Cardiac muscle cell (in vitro differentiated cells and primary cell): ENCODE data around the gene ZNF827. TPM values are rescaled to one million over a fixed set of nuclear protein-coding genes. Genes with fewer than 3 reads are reported as not detected.

Experiments used
- DNase-seq, 2 donors: peaks; one replicate each; pipeline versions ENCODE4 v3.0.0 to v3.0.0-alpha.2; 2010 to 2017; ENCODE audit warnings: low read depth in 1 of 2, low spot score in 1 of 2
- H3K27ac ChIP-seq: fragments of 200-600 bp; sonication (generic); 2 replicates; pipeline ENCODE4 v1.5.1; 2016
- H3K27me3 ChIP-seq: fragments of 200-600 bp; sonication (generic); 2 replicates; pipeline ENCODE4 v1.6.0; 2016; ENCODE audit warnings: control low read depth
- H3K36me3 ChIP-seq: fragments of 200-600 bp; sonication (generic); 2 replicates; pipeline ENCODE4 v1.5.1; 2016; ENCODE audit warnings: control low read depth
- H3K4me1 ChIP-seq: fragments of 200-600 bp; sonication (generic); 2 replicates; pipeline ENCODE4 v1.8.1; 2017; ENCODE audit warnings: low read depth, mild to moderate bottlenecking, mixed run types
- H3K4me3 ChIP-seq: fragments of 200-600 bp; sonication (generic); 2 replicates; pipeline ENCODE4 v1.5.1; 2016; ENCODE audit warnings: mild to moderate bottlenecking
- H3K9me3 ChIP-seq: fragments of 200-600 bp; sonication (generic); 2 replicates; pipeline ENCODE4 v1.5.1; 2017; ENCODE audit warnings: low read depth, mild to moderate bottlenecking, control low read depth
- CTCF ChIP-seq: IDR thresholded peaks from 2 replicates; pipeline ENCODE4 v1.5.1; 2012; ENCODE audit warnings: low read depth, mild to moderate bottlenecking, low read length
- polyA plus RNA-seq: library from polyadenylated mRNA; unstranded; fragments of >200 nt; fragmentation: Nextera tagmentation; extraction: Ambion mirVana; gene quantifications from 2 replicates; pipeline ENCODE4 v1.2.1, GENCODE V29; 2016
- total RNA-seq: library from RNA; depleted of rRNA; stranded (reverse); fragments of >200 nt; gene quantifications from 2 replicates; pipeline ENCODE4 v1.2.3, GENCODE V29; 2016

The ZNF827 gene
- total and polyA plus RNA-seq, 2 experiments from 2014 or later, result 13.2 to 37.3 TPM

DNA sequence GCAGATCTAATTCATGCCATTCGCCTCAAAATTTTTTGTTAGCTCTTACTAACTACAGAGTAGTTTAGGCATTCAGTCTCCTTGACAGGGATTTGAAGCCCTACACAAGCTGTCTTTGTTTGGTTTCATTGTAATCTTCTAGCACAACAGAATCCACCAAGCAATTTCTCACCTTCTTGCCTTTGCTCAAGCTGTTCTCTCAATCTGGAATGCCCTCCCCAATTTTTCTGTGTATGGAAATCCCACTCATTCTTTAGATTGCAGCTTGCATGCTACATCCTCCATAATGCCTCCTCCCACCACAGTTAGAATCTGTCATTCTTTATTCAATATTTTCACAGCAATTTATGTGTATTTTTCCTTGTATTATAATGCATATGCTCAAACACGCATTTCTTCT lies 195.0 kb downstream of the ZNF827 start:
- H3K9me3 ChIP-seq, result no peaks in the 10 kb centered on the region
- H3K27me3 ChIP-seq, result no peaks in the 10 kb centered on the region
- H3K27ac ChIP-seq, result no peak overlapping the region
- DNase-seq, result no peak
- no peak overlapping the region for H3K4me3 ChIP-seq
- H3K36me3 ChIP-seq, result no peaks in the 10 kb centered on the region
- TF ChIP-seq CTCF, result no peak
- H3K4me1 ChIP-seq, result no peaks in the 10 kb centered on the region

- Histone ChIP-seq H3K27me3 (no peaks in the 10 kb centered on the region), H3K9me3 (no peaks in the 10 kb centered on the region), H3K27ac (no peak overlapping the region), H3K36me3 (no peaks in the 10 kb centered on the region), H3K4me3 (no peak overlapping the region), H3K4me1 (no peaks in the 10 kb centered on the region)
- DNase-seq, result no peak
- TF ChIP-seq CTCF, result no peak
Observed at GRCh38 chr4:145740806-145741205, 197.8 kb downstream of the ZNF827 start.

DNA sequence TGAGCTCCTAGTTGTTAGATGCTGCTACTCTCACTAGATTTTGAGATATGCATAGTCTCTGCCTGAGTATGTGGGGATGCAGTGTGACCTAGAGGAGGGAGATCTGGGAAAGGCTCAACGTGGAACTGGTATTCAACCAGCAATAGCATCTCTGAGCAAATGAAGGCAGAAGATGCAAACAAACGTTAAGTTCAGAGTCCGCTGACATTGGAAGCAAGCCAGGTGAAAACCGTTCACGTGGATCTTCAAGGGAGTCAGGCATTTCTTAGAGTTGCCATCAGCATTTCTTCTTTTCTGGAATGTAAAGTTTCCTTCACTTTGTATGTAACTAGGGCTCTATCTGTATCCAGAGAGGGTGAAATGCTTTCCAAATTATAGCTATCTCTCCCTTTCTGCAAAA lies 198.8 kb downstream of the ZNF827 start:
- Histone ChIP-seq H3K9me3 (no peaks in the 10 kb centered on the region), H3K4me1 (no peaks in the 10 kb centered on the region), H3K4me3 (no peak overlapping the region), H3K27ac (no peak overlapping the region), H3K36me3 (no peaks in the 10 kb centered on the region), H3K27me3 (no peaks in the 10 kb centered on the region)
- TF ChIP-seq CTCF, result no peak
- peak in 1 of 2 donors; percentile 23 for DNase-seq

GRCh38 chr4:145736241-145736831 lies 202.3 kb downstream of the ZNF827 start:
- H3K9me3 ChIP-seq, result no peaks in the 10 kb centered on the region
- H3K27me3 ChIP-seq, result no peaks in the 10 kb centered on the region
- no peak for TF ChIP-seq CTCF
- peak; percentile 7 to 65 for DNase-seq
- H3K4me3 ChIP-seq, result no peak overlapping the region
- H3K4me1 ChIP-seq, result no peaks in the 10 kb centered on the region
- no peaks in the 10 kb centered on the region for H3K36me3 ChIP-seq
- no peak overlapping the region for H3K27ac ChIP-seq

GRCh38 chr4:145735827-145736226 lies 202.8 kb downstream of the ZNF827 start:
- Histone ChIP-seq H3K36me3 (no peaks in the 10 kb centered on the region), H3K27ac (no peak overlapping the region), H3K9me3 (no peaks in the 10 kb centered on the region), H3K4me1 (no peaks in the 10 kb centered on the region), H3K27me3 (no peaks in the 10 kb centered on the region), H3K4me3 (no peak overlapping the region)
- peak in 1 of 2 donors; percentile 2 for DNase-seq
- no peak for TF ChIP-seq CTCF

DNA sequence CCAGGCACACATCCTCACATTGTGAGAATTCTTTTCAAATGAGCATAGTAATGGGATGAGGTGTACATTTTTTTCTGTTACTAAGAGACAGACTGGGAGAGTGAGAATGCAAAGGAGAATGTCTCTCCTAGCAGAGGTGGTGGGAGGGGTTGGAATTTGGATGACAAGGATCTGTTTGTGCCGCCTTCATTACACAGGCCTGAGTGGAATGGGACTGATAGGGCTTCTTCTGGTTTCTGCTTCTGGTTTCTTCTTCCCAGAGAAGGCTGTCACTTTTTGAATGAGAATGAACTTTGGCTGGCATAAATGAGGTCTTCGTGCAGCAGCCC lies 203.3 kb downstream of the ZNF827 start:
- Histone ChIP-seq H3K4me3 (no peak overlapping the region), H3K9me3 (no peaks in the 10 kb centered on the region), H3K27me3 (no peaks in the 10 kb centered on the region), H3K4me1 (no peaks in the 10 kb centered on the region), H3K36me3 (no peaks in the 10 kb centered on the region), H3K27ac (no peak overlapping the region)
- TF ChIP-seq CTCF, result no peak
- DNase-seq, result peak; percentile 3 to 93
